Astrocyte of the cerebellum (primary cell): ENCODE measurements around the gene DLST.

Experiments used
- DNase-seq: peaks from one replicate; pipeline ENCODE4 v3.0.0-alpha.2; 2011; ENCODE audit warnings: low read depth
- H3K4me3 ChIP-seq: 2 replicates; pipeline ENCODE4 v1.5.1; 2011; ENCODE audit warnings: mild to moderate bottlenecking, low read depth, low read length, moderate library complexity
- in situ Hi-C: cut with HindIII; loops from 2 replicates; pipeline ENCODE4 v1.10.0; 2017; ENCODE audit warnings: low sequenced_read_pairs
- TF ChIP-seq, protein P1 (sequence below): IDR thresholded peaks from 2 replicates; pipeline ENCODE4 v1.5.1; 2012; ENCODE audit warnings: low read length, low read depth, moderate library complexity, mild to moderate bottlenecking; ENCODE audit errors: missing control alignments

Gene DLST

DNA sequence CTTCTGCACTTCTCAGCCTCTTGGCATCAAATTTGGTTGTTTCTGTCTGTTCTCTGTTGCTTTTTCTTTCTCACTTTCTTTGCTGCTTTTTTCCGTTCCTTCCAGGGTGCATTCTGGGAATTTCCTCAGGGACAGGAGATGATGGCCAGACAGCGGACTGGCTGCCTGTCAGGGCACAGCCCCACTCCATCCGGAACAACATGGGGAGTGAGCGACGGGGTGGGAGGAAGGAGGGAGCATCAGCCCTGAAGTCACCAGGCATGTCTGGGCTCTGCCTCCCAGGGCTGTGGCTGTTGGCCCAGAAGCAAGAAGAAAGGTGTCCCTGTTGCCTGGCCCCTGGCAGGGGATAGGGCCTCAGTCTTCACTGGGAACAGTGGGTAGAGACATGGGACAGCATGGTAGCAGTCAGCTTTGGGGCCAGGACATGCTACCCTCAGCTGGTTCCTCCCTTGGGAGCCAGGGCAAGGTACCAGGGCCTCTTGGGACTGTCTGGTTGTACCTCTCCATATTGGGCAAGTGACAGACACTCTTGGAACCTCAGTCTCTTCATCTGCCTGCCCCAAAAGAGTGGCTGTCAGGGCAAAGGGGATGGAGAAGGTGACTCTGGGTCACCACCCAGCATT, 65.1 kb downstream of the DLST start:
- TF ChIP-seq, protein P1, sequence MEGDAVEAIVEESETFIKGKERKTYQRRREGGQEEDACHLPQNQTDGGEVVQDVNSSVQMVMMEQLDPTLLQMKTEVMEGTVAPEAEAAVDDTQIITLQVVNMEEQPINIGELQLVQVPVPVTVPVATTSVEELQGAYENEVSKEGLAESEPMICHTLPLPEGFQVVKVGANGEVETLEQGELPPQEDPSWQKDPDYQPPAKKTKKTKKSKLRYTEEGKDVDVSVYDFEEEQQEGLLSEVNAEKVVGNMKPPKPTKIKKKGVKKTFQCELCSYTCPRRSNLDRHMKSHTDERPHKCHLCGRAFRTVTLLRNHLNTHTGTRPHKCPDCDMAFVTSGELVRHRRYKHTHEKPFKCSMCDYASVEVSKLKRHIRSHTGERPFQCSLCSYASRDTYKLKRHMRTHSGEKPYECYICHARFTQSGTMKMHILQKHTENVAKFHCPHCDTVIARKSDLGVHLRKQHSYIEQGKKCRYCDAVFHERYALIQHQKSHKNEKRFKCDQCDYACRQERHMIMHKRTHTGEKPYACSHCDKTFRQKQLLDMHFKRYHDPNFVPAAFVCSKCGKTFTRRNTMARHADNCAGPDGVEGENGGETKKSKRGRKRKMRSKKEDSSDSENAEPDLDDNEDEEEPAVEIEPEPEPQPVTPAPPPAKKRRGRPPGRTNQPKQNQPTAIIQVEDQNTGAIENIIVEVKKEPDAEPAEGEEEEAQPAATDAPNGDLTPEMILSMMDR = no peak
- in situ Hi-C loops = no loop called here
- no peak overlapping the region for H3K4me3 ChIP-seq
- no peak for DNase-seq

GRCh38 chr14:74947353-74948227, 65.9 kb downstream of the DLST start:
- in situ Hi-C loops = no loop called here

DNA sequence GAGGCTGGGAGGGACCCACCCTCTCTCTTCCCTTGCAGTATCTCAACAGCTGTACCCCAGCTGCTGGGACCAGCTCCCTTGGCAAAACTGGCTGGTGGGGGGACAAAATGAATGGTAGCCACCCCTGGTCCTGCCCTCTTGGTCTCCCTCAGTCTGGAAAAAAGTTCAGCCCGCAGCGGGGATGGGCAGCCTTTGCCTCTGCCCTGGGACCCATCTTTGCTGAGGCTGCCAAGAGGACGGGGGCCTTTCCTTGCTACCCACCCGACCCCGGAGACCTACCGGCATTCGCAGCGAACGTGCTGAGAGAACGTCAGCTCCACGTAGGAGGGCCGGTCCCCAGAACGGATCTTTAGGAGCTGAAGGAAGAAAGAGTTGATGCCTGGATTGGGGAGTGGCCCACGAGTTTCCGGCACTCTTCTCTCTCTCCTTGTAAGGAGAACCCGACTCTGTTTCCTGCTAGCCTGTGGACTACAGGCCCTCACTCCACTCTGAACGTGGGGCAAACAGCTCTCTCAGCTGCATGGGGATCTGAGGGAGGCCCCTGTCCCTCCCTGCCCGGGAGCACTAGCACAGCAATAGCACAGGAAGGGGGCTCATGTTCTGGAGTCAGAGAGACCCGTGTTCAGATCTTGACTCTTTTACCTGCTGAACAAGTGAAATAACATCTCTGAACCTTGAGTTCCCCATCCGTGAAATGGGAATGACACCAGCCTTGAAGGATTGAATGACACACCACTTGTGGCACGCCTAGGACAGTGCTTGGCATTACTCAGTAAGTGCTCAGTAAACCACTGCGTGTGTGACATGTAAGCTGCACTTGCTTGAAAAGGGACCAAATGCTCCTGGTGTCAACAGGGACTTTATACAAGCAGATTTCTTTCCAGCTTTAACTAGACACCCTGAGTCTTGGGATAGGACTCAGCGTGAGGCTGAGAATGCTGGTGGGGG, 66.8 kb downstream of the DLST start:
- H3K4me3 ChIP-seq = no peak overlapping the region
- in situ Hi-C loops = no loop called here
- TF ChIP-seq, protein P1 = no peak
- DNase-seq = no peak

More at GRCh38 chr14:74947353-74948227, 65.9 kb downstream of the DLST start:
- no peak for DNase-seq
- TF ChIP-seq, protein P1 = no peak
- H3K4me3 ChIP-seq = no peak overlapping the region

GRCh38 chr14:74949191-74949601, 67.5 kb downstream of the DLST start:
- no peak overlapping the region for H3K4me3 ChIP-seq
- in situ Hi-C loops = no loop called here
- TF ChIP-seq, protein P1 = no peak
- no peak for DNase-seq

DNA sequence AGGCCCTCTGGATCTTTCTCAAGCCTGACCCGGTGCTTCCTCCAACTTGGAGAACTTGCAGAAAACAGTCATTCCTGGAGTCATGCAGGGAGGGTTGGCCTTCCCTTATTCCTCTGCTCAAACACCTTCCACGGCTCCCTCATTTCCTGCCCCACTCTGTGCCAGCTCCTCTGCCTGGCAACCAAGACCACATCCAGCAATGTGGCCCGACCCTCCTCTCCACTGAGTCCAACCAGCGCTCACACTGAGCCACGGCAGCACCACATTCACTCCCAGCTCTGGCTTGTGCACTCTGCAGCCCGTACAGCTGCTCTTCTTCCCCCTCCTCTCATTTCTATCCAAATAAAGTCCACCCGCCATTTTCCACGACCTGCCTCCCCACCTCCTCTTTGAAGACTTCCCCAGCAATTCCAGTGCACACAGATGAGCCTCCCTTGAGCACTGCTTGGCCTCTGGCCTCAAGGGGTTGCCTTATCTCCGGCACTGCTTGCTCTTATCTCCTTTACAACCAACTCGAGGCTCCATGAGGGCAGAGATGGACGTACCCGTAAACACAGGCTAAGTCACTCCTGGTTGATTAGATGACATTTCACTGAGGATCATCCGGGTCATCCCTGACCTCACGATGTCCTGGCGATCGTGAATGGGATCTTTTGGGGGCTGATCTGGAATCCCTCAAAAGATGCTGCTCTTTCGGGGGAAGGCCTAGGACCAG, 68.3 kb downstream of the DLST start:
- no peak overlapping the region for H3K4me3 ChIP-seq
- in situ Hi-C loops = no loop called here
- TF ChIP-seq, protein P1 = no peak
- no peak for DNase-seq
